ENCODE results near the gene S100A14. TPM values are rescaled to one million over a fixed set of nuclear protein-coding genes. Genes with fewer than 3 reads are reported as not detected.
A peak's percentile ranks its signal among the peaks of the same experiment; 100 is the strongest.

S100A14 gene
- total RNA-seq, 1 experiment from 2014 or later, result 252 TPM

DNA sequence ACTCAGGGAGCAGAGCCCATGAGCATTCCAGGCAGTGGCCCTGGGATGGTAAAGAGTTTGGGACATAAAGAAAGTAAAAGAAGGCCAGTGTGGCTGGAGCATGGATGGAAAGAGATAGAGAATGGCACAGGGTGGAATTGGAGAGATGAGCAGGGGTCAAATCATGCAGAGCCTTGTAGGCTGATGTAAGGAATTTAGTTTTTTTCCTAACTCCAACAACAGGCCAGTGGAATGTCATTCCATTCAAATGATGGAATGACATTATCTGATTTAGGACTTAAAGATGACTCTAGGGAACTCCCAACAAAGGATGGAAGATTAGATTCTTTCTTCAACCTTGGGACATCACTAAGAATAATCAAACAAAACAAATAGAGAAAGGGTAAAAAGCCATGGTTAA, 37.6 kb downstream of the S100A14 start (continued):
- TF ChIP-seq REST (IDR thresholded peaks at IDR 0.05; ENCODE audit: low read depth), result no peak
- TF ChIP-seq, protein P1, sequence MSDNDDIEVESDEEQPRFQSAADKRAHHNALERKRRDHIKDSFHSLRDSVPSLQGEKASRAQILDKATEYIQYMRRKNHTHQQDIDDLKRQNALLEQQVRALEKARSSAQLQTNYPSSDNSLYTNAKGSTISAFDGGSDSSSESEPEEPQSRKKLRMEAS (IDR thresholded peaks at IDR 0.05), result no peak
- TF ChIP-seq RAD21 (IDR thresholded peaks at IDR 0.05; ENCODE audit: low read depth), result no peak

DNA sequence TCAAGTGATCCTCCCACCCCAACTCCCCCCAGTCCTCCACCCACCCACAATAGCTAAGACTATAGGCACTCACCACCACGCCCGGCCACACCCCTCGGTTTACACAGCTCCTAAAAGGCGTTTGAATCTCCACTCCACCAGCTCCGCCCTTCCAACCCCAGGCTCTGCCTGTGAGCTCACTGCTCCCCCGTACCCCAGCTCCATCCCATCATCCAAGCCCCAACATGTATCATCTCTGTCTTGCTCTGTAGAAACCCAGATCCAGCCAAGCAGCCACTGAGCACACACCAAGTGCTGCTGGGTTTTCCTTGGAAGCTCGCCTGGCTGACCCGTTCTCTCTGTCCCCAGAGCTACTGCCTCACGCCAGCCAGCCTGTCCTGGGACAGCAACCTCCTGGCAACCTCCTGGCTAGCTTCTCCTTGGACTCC, 38.5 kb downstream of the S100A14 start:
- H3K27ac ChIP-seq (ENCODE audit: low read depth, low read length), result no peak overlapping the region
- no peaks in the 10 kb centered on the region for H3K36me3 ChIP-seq (ENCODE audit: control insufficient read depth in 1 of 2, insufficient read depth in 2 of 2, low read length in 2 of 2)
- H3K9me3 ChIP-seq (ENCODE audit: control insufficient read depth in 1 of 2, insufficient read depth in 1 of 2, low read depth in 1 of 2, low read length in 2 of 2), result no peaks in the 10 kb centered on the region
- POLR2A ChIA-PET, result interaction anchor here (0.7 to 1.6 kb wide), 7 partner anchors 10 to 77 kb away, joined by 3 to 9 read pairs (median 5); partner anchors contain the start of genes CHTOP, S100A13, S100A14 and S100A6
- peak overlapping the region; percentile 62 for H3K4me2 ChIP-seq (ENCODE audit: low read length)
- H2AFZ ChIP-seq (ENCODE audit: low read depth, low read length, poor library complexity, severe bottlenecking), result peak overlapping the region; percentile 54
- DNase-seq (ENCODE audit: low read depth, low spot score) (no peak), ATAC-seq (peak; percentile 46)
- H3K79me2 ChIP-seq (ENCODE audit: insufficient read depth, low read length), result no peaks in the 10 kb centered on the region
- H3K9me2 ChIP-seq (ENCODE audit: insufficient read depth), result no peaks in the 10 kb centered on the region
- no peak overlapping the region for H3K4me3 ChIP-seq (replicated peaks in 1 of 2; ENCODE audit: low read depth in 1 of 2, low read length in 2 of 2)
- H4K20me1 ChIP-seq (ENCODE audit: insufficient read depth), result no peaks in the 10 kb centered on the region
- CTCF ChIA-PET, result interaction anchor here (1.4 to 2.8 kb wide), 3 partner anchors 10 to 50 kb away, joined by 4 to 11 read pairs (median 8); partner anchors contain the start of genes S100A1 and S100A13
- peak overlapping the region; percentile 30; the same call in 1 of the 2 replicates for H3K9ac ChIP-seq (ENCODE audit: low read length)
- BruUV-seq (replicated peaks), result no TSS peak
- peaks cover 12 to 32% of the 10 kb centered on the region in 2 experiments for H3K4me1 ChIP-seq (ENCODE audit: control insufficient read depth in 1 of 2, insufficient read depth in 2 of 2, low read length in 2 of 2)
- TF ChIP-seq ZNF274 (IDR thresholded peaks at IDR 0.05; ENCODE audit: low read depth, low read length) (no peak), FOSL1 (IDR thresholded peaks at IDR 0.05; ENCODE audit: low read depth) (no peak), YY1 (IDR thresholded peaks at IDR 0.05; ENCODE audit: extremely low read depth, insufficient replicate concordance, low read depth, low read length) (no peak), ELF1 (IDR thresholded peaks at IDR 0.05; ENCODE audit: borderline replicate concordance, low read depth) (no peak), JUND (IDR thresholded peaks at IDR 0.05) (no peak), CEBPB (IDR thresholded peaks at IDR 0.05; ENCODE audit: low read depth) (no peak), EZH2phosphoT487 (IDR thresholded peaks at IDR 0.05; ENCODE audit: borderline replicate concordance) (no peak), POLR2A (IDR thresholded peaks at IDR 0.05; ENCODE audit: borderline replicate concordance, extremely low read depth, insufficient read depth, insufficient read length) (no peak)
- TF ChIP-seq, protein P2, sequence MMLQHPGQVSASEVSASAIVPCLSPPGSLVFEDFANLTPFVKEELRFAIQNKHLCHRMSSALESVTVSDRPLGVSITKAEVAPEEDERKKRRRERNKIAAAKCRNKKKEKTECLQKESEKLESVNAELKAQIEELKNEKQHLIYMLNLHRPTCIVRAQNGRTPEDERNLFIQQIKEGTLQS (IDR thresholded peaks at IDR 0.05), result no peak
- RAD21 ChIA-PET (ENCODE audit: low non-redundant PET in 1 of 2, low total read pairs in 2 of 2, uncharacterized antibody in 2 of 2, unreplicated experiment in 2 of 2), result no interaction called here
- intact Hi-C loops (cut with micrococcal nuclease), result no loop called here
- H3K27me3 ChIP-seq (ENCODE audit: insufficient read depth, low read length), result no peaks in the 10 kb centered on the region

Measured in HCT116 (cell line).